Endothelial cell of umbilical vein (primary cell): ENCODE measurements around the gene TBC1D21. TPM values are rescaled to one million over a fixed set of nuclear protein-coding genes. Genes with fewer than 3 reads are reported as not detected.

ENCODE experiments used
- polyA plus RNA-seq, 4 experiments: library from polyadenylated mRNA; depleted of rRNA in 3 of 4; stranded (reverse) in 3 of 4; unstranded in 1 of 4; fragments of >200 nt; gene quantifications; 2 replicates each; pipeline versions ENCODE4 v1.2.1 to v1.2.3, GENCODE V29; 2011 to 2012; ENCODE audit warnings: missing spikeins in 1 of 4
- total RNA-seq: library from RNA; stranded (reverse); gene quantifications from 2 replicates; pipeline ENCODE4 v1.2.3, GENCODE V29; 2021

The TBC1D21 gene
- total and polyA plus RNA-seq, 2 donors (not counting 3 experiments of a cell fraction or from before 2014, with no cell fraction given), result not detected

Other genes starting within 250 kb of the TBC1D21 start
- 71.5 and 77.4 TPM in 2 replicates for gene NPTN, start 240.2 kb upstream of the TBC1D21 start, total RNA-seq
- gene NPTN, start 240.2 kb upstream of the TBC1D21 start, polyA plus RNA-seq, result 67.0 and 81.3 TPM in 2 replicates
- gene CD276, start 189.2 kb upstream of the TBC1D21 start, total RNA-seq, result 85.6 and 85.7 TPM in 2 replicates
- gene CD276, start 189.2 kb upstream of the TBC1D21 start, polyA plus RNA-seq, result 73.6 and 85.4 TPM in 2 replicates
- 0.58 TPM in 1 of 2 replicates, not detected in the other for gene INSYN1, start 120.2 kb upstream of the TBC1D21 start, total RNA-seq
- gene INSYN1, start 120.2 kb upstream of the TBC1D21 start, polyA plus RNA-seq, result 0.18 and 0.29 TPM in 2 replicates
- 5.2 and 9.2 TPM in 2 replicates for gene LOXL1, start 52.9 kb downstream of the TBC1D21 start, total RNA-seq
- gene LOXL1, start 52.9 kb downstream of the TBC1D21 start, polyA plus RNA-seq, result 14.4 and 19.3 TPM in 2 replicates
- 12.4 and 12.9 TPM in 2 replicates for gene STOML1, start 118.7 kb downstream of the TBC1D21 start, total RNA-seq
- gene STOML1, start 118.7 kb downstream of the TBC1D21 start, polyA plus RNA-seq, result 15.4 and 16.7 TPM in 2 replicates
- 77.4 and 79.6 TPM in 2 replicates for gene PML, start 121.2 kb downstream of the TBC1D21 start, total RNA-seq
- 30.4 and 32.2 TPM in 2 replicates for gene PML, start 121.2 kb downstream of the TBC1D21 start, polyA plus RNA-seq
- not detected in 2 replicates for gene GOLGA6A, start 209.0 kb downstream of the TBC1D21 start, total RNA-seq
- gene GOLGA6A, start 209.0 kb downstream of the TBC1D21 start, polyA plus RNA-seq, result not detected in 2 replicates